ENCODE measurements around the gene DDRGK1. TPM values are rescaled to one million over a fixed set of nuclear protein-coding genes. Genes with fewer than 3 reads are reported as not detected.

The DDRGK1 gene
- total and polyA plus RNA-seq, 2 of the 8 experiments (the other 6 are each of a cell fraction or from before 2014, with no cell fraction given) = 29.4 to 42.0 TPM

GRCh38 chr20:3146732-3147341 is 57.6 kb downstream of the DDRGK1 start:
- no peak for DNase-seq (ENCODE audit: low read depth in 1 of 2, low spot score in 2 of 2)
- no peak overlapping the region for H3K9ac ChIP-seq (replicated peaks in 1 of 4; ENCODE audit: extremely low read depth in 1 of 4, low read depth in 3 of 4, low read length in 3 of 4)
- TF ChIP-seq BRCA1 (IDR thresholded peaks at IDR 0.05; ENCODE audit: low read depth, low read length) (no peak), SIRT6 (IDR thresholded peaks at IDR 0.05; ENCODE audit: low read length) (no peak), CBX5 (IDR thresholded peaks at IDR 0.05; ENCODE audit: low read depth, low read length) (no peak), BACH1 (IDR thresholded peaks at IDR 0.05; ENCODE audit: low read length) (no peak), POLR2A (IDR thresholded peaks at IDR 0.05; ENCODE audit: control extremely low read depth in 1 of 2, low read depth in 2 of 2, low read length in 2 of 2) (no peak), SIX5 (IDR thresholded peaks at IDR 0.05; ENCODE audit: low read depth, low read length) (no peak), RFX5 (IDR thresholded peaks at IDR 0.05; ENCODE audit: borderline replicate concordance, low read depth, low read length) (no peak), KDM5A (IDR thresholded peaks at IDR 0.05; ENCODE audit: low read length) (no peak), RNF2 (IDR thresholded peaks at IDR 0.05; ENCODE audit: borderline replicate concordance, low read depth, low read length, missing control alignments, poor library complexity, severe bottlenecking) (no peak), RXRA (IDR thresholded peaks at IDR 0.05; ENCODE audit: insufficient read depth, low read depth, low read length) (no peak), ATF2 (IDR thresholded peaks at IDR 0.05; ENCODE audit: low read length) (no peak), CREB1 (IDR thresholded peaks at IDR 0.05) (no peak)

More at GRCh38 chr20:3146732-3147341, 57.6 kb downstream of the DDRGK1 start:
- H3K9me3 ChIP-seq (ENCODE audit: insufficient read depth in 2 of 2, low read depth in 1 of 2, low read length in 1 of 2) = no peaks in the 10 kb centered on the region
- no peak overlapping the region for H2BK12ac ChIP-seq (ENCODE audit: low read depth, low read length)
- no peak overlapping the region for H3K56ac ChIP-seq (replicated peaks; ENCODE audit: insufficient read length, low read depth, low read length)
- H3K23ac ChIP-seq (ENCODE audit: insufficient read length) = no peak overlapping the region
- H3K14ac ChIP-seq (ENCODE audit: insufficient read length) = no peak overlapping the region
- whole genome bisulfite sequencing, 2 experiments (ENCODE audit: extremely low coverage in 1 of 2, insufficient coverage in 1 of 2, insufficient read length in 1 of 2, insufficient replicate concordance in 2 of 2, low coverage in 1 of 2, low lambda C conversion rate in 2 of 2, missing lambda C conversion rate in 1 of 2) = 94% methylated on average over 10 of the region's 10 CpGs; no CpG with 5 or more reads in 1 of the 2 experiments
- no peak overlapping the region for H2BK5ac ChIP-seq (ENCODE audit: low read depth, low read length)
- no peak overlapping the region for H3K4me3 ChIP-seq (ENCODE audit: extremely low read depth in 1 of 4, insufficient read depth in 2 of 4, low read depth in 3 of 4, low read length in 4 of 4)
- H2BK20ac ChIP-seq (ENCODE audit: low read length) = no peak overlapping the region
- no peaks in the 10 kb centered on the region for H3K23me2 ChIP-seq (ENCODE audit: low read depth, low read length)
- no peak overlapping the region for H4K5ac ChIP-seq (ENCODE audit: insufficient read length, low read depth, low read length)
- no peak overlapping the region for H2AK5ac ChIP-seq (ENCODE audit: low read depth, low read length)
- no peaks in the 10 kb centered on the region for H3K4me1 ChIP-seq (replicated peaks in 1 of 4; ENCODE audit: control insufficient read depth in 3 of 4, insufficient read depth in 4 of 4, low read length in 3 of 4)
- peaks cover 3 to 22% (median 11%) of the 10 kb centered on the region in 4 experiments; a peak in 7 of 8 replicates for H3K36me3 ChIP-seq (ENCODE audit: control insufficient read depth in 2 of 4, insufficient read depth in 4 of 4, low read length in 3 of 4)
- no peak overlapping the region for H4K8ac ChIP-seq (ENCODE audit: extremely low read depth, insufficient read depth, low read length)
- no peak for FAIRE-seq
- POLR2A ChIA-PET (ENCODE audit: partially characterized antibody) = interaction anchor here (1.1 kb wide), 1 partner anchor 13 kb away, joined by 3 read pairs; the partner anchor contains the start of genes FASTKD5 and UBOX5
- no peak overlapping the region for H2AFZ ChIP-seq (ENCODE audit: low read length)
- peaks cover 10% of the 10 kb centered on the region; the same call in 1 of the 2 replicates for H3K79me1 ChIP-seq (ENCODE audit: low read depth, low read length)
- no peak overlapping the region for H2BK120ac ChIP-seq (replicated peaks; ENCODE audit: low read depth, low read length)
- no peak overlapping the region for H3K27ac ChIP-seq (ENCODE audit: low read depth, low read length)
- peaks cover 6 to 7% of the 10 kb centered on the region in 2 experiments for H4K20me1 ChIP-seq (replicated peaks in 1 of 2; ENCODE audit: control insufficient read depth in 1 of 2, insufficient read depth in 2 of 2, low read length in 2 of 2)
- H2BK15ac ChIP-seq (ENCODE audit: low read length) = no peak overlapping the region
- no peak overlapping the region for H4K91ac ChIP-seq (replicated peaks; ENCODE audit: insufficient read length, low read length)
- no peak overlapping the region for H3K4ac ChIP-seq (replicated peaks; ENCODE audit: insufficient read length, low read depth, low read length)
- H3K18ac ChIP-seq (ENCODE audit: extremely low read depth, low read length) = no peak overlapping the region
- H3K27me3 ChIP-seq (replicated peaks in 1 of 4; ENCODE audit: control insufficient read depth in 3 of 4, extremely low read depth in 1 of 4, insufficient read depth in 3 of 4, low read length in 3 of 4) = no peaks in the 10 kb centered on the region
- H3K79me2 ChIP-seq (ENCODE audit: control insufficient read depth in 1 of 2, insufficient read depth in 2 of 2, low read length in 2 of 2) = peaks cover 4 to 36% of the 10 kb centered on the region in 2 experiments
- H3K4me2 ChIP-seq (ENCODE audit: insufficient read depth in 1 of 2, low read depth in 2 of 2, low read length in 2 of 2) = no peak overlapping the region
- CTCF ChIA-PET (ENCODE audit: partially characterized antibody) = interaction anchor here (1.0 to 2.5 kb wide), 4 partner anchors 12 to 31 kb away, joined by 3 to 11 read pairs (median 4); no protein-coding TSS in a partner anchor
